Hepatocyte (in vitro differentiated cells): Measurements from ENCODE around the gene RAB4B. TPM values are rescaled to one million over a fixed set of nuclear protein-coding genes. Genes with fewer than 3 reads are reported as not detected.
"Not testable (repeated sequence)": the region's sequence is repeated elsewhere in the genome, so short reads cannot be mapped to it uniquely, and the experiment has no call there.

Experiments
- DNase-seq: peaks from one replicate; pipeline ENCODE4 v3.0.0-alpha.2; 2016; ENCODE audit warnings: low spot score
- H2AFZ ChIP-seq: fragments of 200-600 bp; sonication (generic); 2 replicates; pipeline ENCODE4 v1.6.0; 2016; ENCODE audit warnings: antibody characterized with exemption, mild to moderate bottlenecking
- H3K27ac ChIP-seq: fragments of 200-600 bp; sonication (generic); 2 replicates; pipeline ENCODE4 v1.5.1; 2016; ENCODE audit warnings: mild to moderate bottlenecking
- H3K27me3 ChIP-seq: fragments of 200-600 bp; sonication (generic); 2 replicates; pipeline ENCODE4 v1.6.1; 2016
- H3K36me3 ChIP-seq: fragments of 200-600 bp; sonication (generic); replicated peaks from 2 replicates; pipeline ENCODE4 v1.5.1; 2016; ENCODE audit warnings: low read depth; ENCODE audit not compliant: insufficient read depth
- H3K4me1 ChIP-seq: fragments of 200-600 bp; sonication (generic); 2 replicates; pipeline ENCODE4 v1.5.1; 2016; ENCODE audit warnings: mild to moderate bottlenecking, moderate library complexity; ENCODE audit not compliant: insufficient read depth
- H3K4me2 ChIP-seq: fragments of 200-600 bp; sonication (generic); 2 replicates; pipeline ENCODE4 v1.6.0; 2016
- H3K4me3 ChIP-seq: fragments of 200-600 bp; sonication (generic); 2 replicates; pipeline ENCODE4 v1.5.1; 2016; ENCODE audit warnings: mild to moderate bottlenecking
- H3K79me2 ChIP-seq: fragments of 200-600 bp; sonication (generic); 2 replicates; pipeline ENCODE4 v1.6.0; 2017; ENCODE audit warnings: mild to moderate bottlenecking
- H3K9me2 ChIP-seq: fragments of 200-600 bp; sonication (generic); replicated peaks from 2 replicates; pipeline ENCODE4 v1.6.0; 2017; ENCODE audit warnings: mild to moderate bottlenecking; ENCODE audit not compliant: insufficient read depth
- H3K9me3 ChIP-seq: fragments of 200-600 bp; sonication (generic); 2 replicates; pipeline ENCODE4 v1.5.1; 2016; ENCODE audit warnings: low read depth, mild to moderate bottlenecking
- H4K20me1 ChIP-seq: fragments of 200-600 bp; sonication (generic); 2 replicates; pipeline ENCODE4 v1.6.0; 2016; ENCODE audit warnings: mild to moderate bottlenecking; ENCODE audit not compliant: insufficient read depth, poor library complexity, severe bottlenecking
- EZH2 ChIP-seq: fragments of 200-600 bp; sonication (generic); IDR thresholded peaks from 2 replicates; pipeline ENCODE4 v1.6.1; 2016; ENCODE audit warnings: antibody characterized with exemption, mild to moderate bottlenecking, borderline replicate concordance
- EZH2phosphoT487 ChIP-seq: fragments of 200-600 bp; sonication (generic); IDR thresholded peaks from one replicate; pipeline ENCODE4 v1.6.1; 2018; ENCODE audit warnings: antibody characterized with exemption, mild to moderate bottlenecking, low read depth, moderate library complexity; ENCODE audit not compliant: unreplicated experiment, severe bottlenecking
- WGBS: methylation state at CpG from one replicate; pipeline ENCODE4 v1.1.6; 2016; ENCODE audit warnings: low lambda C conversion rate; ENCODE audit errors: missing lambda C conversion rate; 5-methylcytosine and 5-hydroxymethylcytosine counted together
- polyA plus RNA-seq: library from polyadenylated mRNA; unstranded; fragments of >200 nt; fragmentation: Nextera tagmentation; extraction: Ambion mirVana; gene quantifications from 2 replicates; pipeline ENCODE4 v1.2.1, GENCODE V29; 2016
- total RNA-seq: library from RNA; depleted of rRNA; stranded (reverse); fragments of >200 nt; gene quantifications from 2 replicates; pipeline ENCODE4 v1.2.3, GENCODE V29; 2014
- TF ChIP-seq, protein P1 (sequence below): fragments of 200-600 bp; sonication (generic); IDR thresholded peaks from 2 replicates; pipeline ENCODE4 v1.5.1; 2016; ENCODE audit warnings: antibody characterized with exemption, mild to moderate bottlenecking; ENCODE audit not compliant: poor library complexity

The RAB4B gene
- total and polyA plus RNA-seq, 2 experiments from 2014 or later: 20.2 to 49.3 TPM

DNA sequence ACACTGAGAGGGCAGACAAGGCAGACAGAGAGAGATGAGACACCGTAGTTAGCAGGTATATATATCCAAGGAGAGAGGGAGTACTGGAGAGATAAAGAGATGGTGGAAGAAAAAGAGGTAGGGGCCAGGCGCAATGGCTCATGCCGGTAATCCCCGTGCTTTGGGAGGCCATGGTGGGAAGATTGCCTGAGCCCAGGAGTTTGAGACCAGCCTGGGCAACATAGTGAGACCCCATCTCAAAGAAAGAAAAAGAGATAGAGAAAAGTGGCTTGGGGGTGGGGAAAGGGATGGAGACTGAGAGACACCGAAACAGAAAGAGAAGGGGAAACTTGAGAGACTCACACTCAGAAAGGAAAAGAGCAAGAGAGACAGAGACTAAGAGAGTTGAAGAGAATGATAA, 2.5 kb downstream of the RAB4B start:
- H3K4me3 ChIP-seq: no peak overlapping the region
- TF ChIP-seq EZH2: no peak
- TF ChIP-seq, protein P1, sequence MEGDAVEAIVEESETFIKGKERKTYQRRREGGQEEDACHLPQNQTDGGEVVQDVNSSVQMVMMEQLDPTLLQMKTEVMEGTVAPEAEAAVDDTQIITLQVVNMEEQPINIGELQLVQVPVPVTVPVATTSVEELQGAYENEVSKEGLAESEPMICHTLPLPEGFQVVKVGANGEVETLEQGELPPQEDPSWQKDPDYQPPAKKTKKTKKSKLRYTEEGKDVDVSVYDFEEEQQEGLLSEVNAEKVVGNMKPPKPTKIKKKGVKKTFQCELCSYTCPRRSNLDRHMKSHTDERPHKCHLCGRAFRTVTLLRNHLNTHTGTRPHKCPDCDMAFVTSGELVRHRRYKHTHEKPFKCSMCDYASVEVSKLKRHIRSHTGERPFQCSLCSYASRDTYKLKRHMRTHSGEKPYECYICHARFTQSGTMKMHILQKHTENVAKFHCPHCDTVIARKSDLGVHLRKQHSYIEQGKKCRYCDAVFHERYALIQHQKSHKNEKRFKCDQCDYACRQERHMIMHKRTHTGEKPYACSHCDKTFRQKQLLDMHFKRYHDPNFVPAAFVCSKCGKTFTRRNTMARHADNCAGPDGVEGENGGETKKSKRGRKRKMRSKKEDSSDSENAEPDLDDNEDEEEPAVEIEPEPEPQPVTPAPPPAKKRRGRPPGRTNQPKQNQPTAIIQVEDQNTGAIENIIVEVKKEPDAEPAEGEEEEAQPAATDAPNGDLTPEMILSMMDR: no peak
- TF ChIP-seq EZH2phosphoT487: no peak
- H4K20me1 ChIP-seq: no peaks in the 10 kb centered on the region
- H3K36me3 ChIP-seq: no peaks in the 10 kb centered on the region
- H3K27me3 ChIP-seq: no peaks in the 10 kb centered on the region
- H3K4me1 ChIP-seq: peaks cover 6% of the 10 kb centered on the region
- peaks cover 4% of the 10 kb centered on the region for H3K79me2 ChIP-seq
- H3K27ac ChIP-seq: no peak overlapping the region
- H2AFZ ChIP-seq: no peak overlapping the region
- no peaks in the 10 kb centered on the region for H3K9me2 ChIP-seq
- no peak overlapping the region for H3K4me2 ChIP-seq
- no peaks in the 10 kb centered on the region for H3K9me3 ChIP-seq
- no peak for DNase-seq
- WGBS: 97% methylated on average over 5 of the region's 5 CpGs

DNA sequence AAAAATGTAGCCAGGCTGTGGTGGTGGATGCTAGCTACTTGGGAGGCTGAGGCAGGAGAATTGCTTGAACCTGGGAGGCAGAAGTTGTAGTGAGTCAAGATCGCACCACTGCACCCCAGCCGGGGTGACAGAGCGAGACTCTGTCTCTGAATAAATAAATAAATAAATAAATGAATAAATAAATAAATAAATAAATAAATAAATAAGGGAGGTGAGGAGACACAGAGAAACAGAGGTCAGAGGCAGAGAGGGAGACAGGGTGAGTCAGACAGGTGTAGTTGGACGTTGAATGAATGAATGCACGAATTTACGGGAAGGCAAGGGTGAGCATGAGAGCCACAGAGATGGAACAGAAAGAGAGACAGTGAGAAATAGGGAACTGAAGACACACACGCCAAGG, 3.1 kb downstream of the RAB4B start:
- H3K9me2 ChIP-seq: no peaks in the 10 kb centered on the region
- TF ChIP-seq, protein P1: no peak
- TF ChIP-seq EZH2: no peak
- TF ChIP-seq EZH2phosphoT487: no peak
- H3K79me2 ChIP-seq: peaks cover 4% of the 10 kb centered on the region
- H4K20me1 ChIP-seq: no peaks in the 10 kb centered on the region
- no peak overlapping the region for H3K4me3 ChIP-seq
- no peaks in the 10 kb centered on the region for H3K27me3 ChIP-seq
- DNase-seq: no peak
- no peak overlapping the region for H3K4me2 ChIP-seq
- no peaks in the 10 kb centered on the region for H3K36me3 ChIP-seq
- no peaks in the 10 kb centered on the region for H3K9me3 ChIP-seq
- no peak overlapping the region for H3K27ac ChIP-seq
- no peak overlapping the region for H2AFZ ChIP-seq
- peaks cover 6% of the 10 kb centered on the region for H3K4me1 ChIP-seq
- 97% methylated on average over 7 of the region's 7 CpGs for WGBS

- H3K9me3 ChIP-seq: no peaks in the 10 kb centered on the region
- H3K9me2 ChIP-seq: no peaks in the 10 kb centered on the region
- H4K20me1 ChIP-seq: no peaks in the 10 kb centered on the region
- H3K4me2 ChIP-seq: no peak overlapping the region
- H3K4me3 ChIP-seq: no peak overlapping the region
- no peak for DNase-seq
- H3K27me3 ChIP-seq: no peaks in the 10 kb centered on the region
- peaks cover 4% of the 10 kb centered on the region for H3K79me2 ChIP-seq
- H2AFZ ChIP-seq: no peak overlapping the region
- H3K36me3 ChIP-seq: no peaks in the 10 kb centered on the region
- H3K27ac ChIP-seq: no peak overlapping the region
- H3K4me1 ChIP-seq: no peaks in the 10 kb centered on the region
- 95% methylated on average over 14 of the region's 14 CpGs for WGBS
- TF ChIP-seq EZH2phosphoT487: no peak
- TF ChIP-seq, protein P1: no peak
- no peak for TF ChIP-seq EZH2
Measured at GRCh38 chr19:40783711-40784110, 5.7 kb downstream of the RAB4B start.

- not testable (repeated sequence) for H3K36me3 ChIP-seq, H4K20me1 ChIP-seq, H2AFZ ChIP-seq, H3K4me2 ChIP-seq, DNase-seq, H3K4me1 ChIP-seq, H3K27ac ChIP-seq, H3K79me2 ChIP-seq, H3K9me3 ChIP-seq, H3K27me3 ChIP-seq, H3K9me2 ChIP-seq, H3K4me3 ChIP-seq
- WGBS: 100% methylated on average over 2 of the region's 2 CpGs
Measured at GRCh38 chr19:40784146-40784545, 6.1 kb downstream of the RAB4B start.
